HepG2 (cell line): ENCODE measurements around the gene KIRREL2. TPM values are rescaled to one million over a fixed set of nuclear protein-coding genes. Genes with fewer than 3 reads are reported as not detected.

Experiments
- ATAC-seq: fragments of 200-7000 bp; cut with Tn5 transposase; 3 replicates; pipeline ENCODE4 v1.9.1; 2020; ENCODE audit warnings: mild to moderate bottlenecking, moderate library complexity
- BruUV-seq: library from RNA; stranded (reverse); fragments of 400-500 nt; replicated peaks from 2 replicates; lab custom pipeline; 2021; lab: Mats Ljungman, UMichigan
- CTCF ChIA-PET: fragments of 300-600 bp; formaldehyde crosslinking; extraction: SDS; loops from one replicate; lab custom pipeline; 2021; ENCODE audit warnings: low total read pairs, inconsistent platforms, low intra/inter-chr PET ratio; lab: Yijun Ruan, JAX
- POLR2A ChIA-PET: fragments of 350-600 bp; sonication (Branson Sonifier 250); formaldehyde crosslinking; loops from one replicate; lab custom pipeline; 2020; ENCODE audit warnings: antibody characterized with exemption, inconsistent platforms; lab: Yijun Ruan, JAX
- DNase-seq: peaks from one replicate; pipeline ENCODE4 v3.0.0-alpha.2; 2015; ENCODE audit warnings: low spot score
- FAIRE-seq: peaks from 3 replicates; lab custom pipeline; 2011; peaks lifted over from hg19 to GRCh38; lab: Jason Lieb, UNC
- H2AFZ ChIP-seq: one replicate; pipeline ENCODE4 v1.6.1; 2011; ENCODE audit warnings: low read length, inconsistent platforms
- H3K27ac ChIP-seq: fragments of 300-600 bp; 3 replicates; pipeline ENCODE4 v1.8.0; 2011; ENCODE audit warnings: mixed run types, mild to moderate bottlenecking, mixed read lengths, low read length, inconsistent platforms; ENCODE audit not compliant: insufficient read depth; ENCODE audit errors: extremely low read length
- H3K27me3 ChIP-seq, 2 experiments: fragments of 200-600 bp in 1 of 2; 2 replicates in 1 of 2; 3 replicates in 1 of 2; pipeline versions ENCODE4 v1.6.0 to v1.8.0; 2011; ENCODE audit warnings: low read length in 2 of 2, mild to moderate bottlenecking in 2 of 2, moderate library complexity in 2 of 2, inconsistent platforms in 1 of 2; ENCODE audit not compliant: insufficient read depth in 2 of 2, control insufficient read depth in 1 of 2
- H3K36me3 ChIP-seq, 2 experiments: fragments of 200-600 bp in 1 of 2; replicated peaks in 1 of 2; 2 replicates in 1 of 2; 3 replicates in 1 of 2; pipeline versions ENCODE4 v1.5.1 to v1.8.0; 2011; ENCODE audit warnings: low read length in 2 of 2, inconsistent platforms in 1 of 2; ENCODE audit not compliant: insufficient read depth in 2 of 2, control insufficient read depth in 1 of 2
- H3K4me1 ChIP-seq: 2 replicates; pipeline ENCODE4 v1.5.1; 2012; ENCODE audit warnings: low read length, inconsistent platforms; ENCODE audit not compliant: insufficient read depth
- H3K4me2 ChIP-seq: 2 replicates; pipeline ENCODE4 v1.6.0; 2011; ENCODE audit warnings: low read depth, low read length, inconsistent platforms
- H3K4me3 ChIP-seq, 3 experiments: fragments of 200-600 bp in 1 of 3; sonication (generic), shearing (Covaris generic) in 1 of 3; replicated peaks in 1 of 3; 2 replicates each; pipeline ENCODE4 v1.5.1; 2011 to 2016; ENCODE audit warnings: low read length in 3 of 3, inconsistent platforms in 2 of 3, low read depth in 2 of 3, mild to moderate bottlenecking in 2 of 3, control low read depth in 1 of 3, mixed read lengths in 1 of 3; ENCODE audit not compliant: insufficient read depth in 1 of 3
- H3K79me2 ChIP-seq: one replicate; pipeline ENCODE4 v1.6.1; 2011; ENCODE audit warnings: low read length, inconsistent platforms; ENCODE audit not compliant: insufficient read depth
- H3K9ac ChIP-seq: 2 replicates; pipeline ENCODE4 v1.6.0; 2011; ENCODE audit warnings: mild to moderate bottlenecking, low read depth, low read length, inconsistent platforms; ENCODE audit not compliant: insufficient read depth
- H3K9me3 ChIP-seq: 2 replicates; pipeline ENCODE4 v1.5.1; 2012; ENCODE audit warnings: mild to moderate bottlenecking, low read length
- H4K20me1 ChIP-seq: 2 replicates; pipeline ENCODE4 v1.6.0; 2011; ENCODE audit warnings: inconsistent platforms, mild to moderate bottlenecking, low read length, moderate library complexity; ENCODE audit not compliant: insufficient read depth
- ASH2L ChIP-seq: fragments of 300-600, 200-600 bp; sonication (generic); IDR thresholded peaks from 2 replicates; pipeline ENCODE4 v1.7.0; 2017; ENCODE audit warnings: low read depth, mild to moderate bottlenecking, moderate library complexity, mixed read lengths, low read length; ENCODE audit not compliant: insufficient read length
- GABPB1 ChIP-seq: IDR thresholded peaks from 2 replicates; pipeline ENCODE4 v1.6.1; 2016; ENCODE audit warnings: mild to moderate bottlenecking, missing genetic modification reagents, moderate library complexity, missing compliant biosample characterization
- HNRNPLL ChIP-seq: fragments of 200-400 bp; formaldehyde crosslinking; IDR thresholded peaks from 2 replicates; pipeline ENCODE4 v1.6.1; 2017; ENCODE audit warnings: mild to moderate bottlenecking, low read depth, low read length; ENCODE audit not compliant: poor library complexity, severe bottlenecking
- REL ChIP-seq: sonication (generic); formaldehyde crosslinking; conservative IDR thresholded peaks from 2 replicates; pipeline ENCODE4 v1.8.0; 2022; ENCODE audit warnings: mild to moderate bottlenecking, missing genetic modification reagents, moderate library complexity
- RFX1 ChIP-seq: fragments of 450-650 bp; IDR thresholded peaks from 2 replicates; pipeline ENCODE4 v1.6.1; 2017
- SAP130 ChIP-seq: IDR thresholded peaks from 2 replicates; pipeline ENCODE4 v1.6.1; 2016; ENCODE audit warnings: low read depth
- SP1 ChIP-seq, 2 experiments: fragments of 450-650 bp in 1 of 2; sonication (generic) in 1 of 2; formaldehyde crosslinking in 1 of 2; IDR thresholded peaks; 2 replicates each; pipeline versions ENCODE4 v1.4.0 to v1.6.1; 2016 to 2020; ENCODE audit warnings: missing genetic modification reagents in 1 of 2
- SP5 ChIP-seq: IDR thresholded peaks from 2 replicates; pipeline ENCODE4 v1.6.1; 2016; ENCODE audit warnings: low read depth, borderline replicate concordance
- ZBTB8A ChIP-seq: sonication (generic); formaldehyde crosslinking; IDR thresholded peaks from 2 replicates; pipeline ENCODE4 v1.4.0; 2020; ENCODE audit warnings: mild to moderate bottlenecking, low read depth, missing genetic modification reagents, borderline replicate concordance
- ZNF652 ChIP-seq: IDR thresholded peaks from 2 replicates; pipeline ENCODE4 v1.6.1; 2016; ENCODE audit warnings: low read depth, borderline replicate concordance
- ZNF780A ChIP-seq: sonication (generic); formaldehyde crosslinking; IDR thresholded peaks from 2 replicates; pipeline ENCODE4 v1.8.0; 2022; ENCODE audit warnings: mild to moderate bottlenecking, missing genetic modification reagents, moderate library complexity
- WGBS: methylation state at CpG from one replicate; pipeline ENCODE4 v1.1.6; 2017; ENCODE audit warnings: low lambda C conversion rate; 5-methylcytosine and 5-hydroxymethylcytosine counted together
- in situ Hi-C: cut with HindIII; loops from 2 replicates; pipeline ENCODE4 v1.10.0; 2017; ENCODE audit warnings: low pct_unique_long_range_greater_than_20kb; ENCODE audit not compliant: extremely low pct_ligation_motif_present
- intact Hi-C: fragments of 100-400 bp; cut with micrococcal nuclease; formaldehyde crosslinking; loops from one replicate; pipeline ENCODE4 v1.10.0; 2022; ENCODE audit not compliant: unreplicated experiment
- polyA plus RNA-seq, 8 experiments: library from polyadenylated mRNA; depleted of rRNA in 3 of 8; stranded (reverse) in 7 of 8; unstranded in 1 of 8; fragments of >200 nt; fragmentation: Illumina TruSeq in 4 of 8; extraction: Trizol in 4 of 8; gene quantifications; 2 replicates each; pipeline versions ENCODE4 v1.2.1 to v1.2.3, GENCODE V29; 2011 to 2016; ENCODE audit warnings: low read depth in 4 of 8, missing spikeins in 1 of 8, mixed read lengths in 1 of 8; ENCODE audit not compliant: insufficient read depth in 1 of 8
- total RNA-seq, 5 experiments: library from RNA; depleted of rRNA; stranded (reverse); fragments of >200 nt; fragmentation: Illumina TruSeq; extraction: Trizol; gene quantifications; 2 replicates each; pipeline ENCODE4 v1.2.3, GENCODE V29; 2016; ENCODE audit warnings: low read depth in 1 of 5
- TF ChIP-seq, protein P1 (sequence below): sonication (generic); formaldehyde crosslinking; IDR thresholded peaks from 2 replicates; pipeline ENCODE4 v1.4.0; 2020; ENCODE audit warnings: missing genetic modification reagents
- TF ChIP-seq, protein P2 (sequence below): IDR thresholded peaks from 2 replicates; pipeline ENCODE4 v1.4.0; 2020; ENCODE audit warnings: mild to moderate bottlenecking, missing genetic modification reagents
- TF ChIP-seq, protein P3 (sequence below): IDR thresholded peaks from 2 replicates; pipeline ENCODE4 v1.6.1; 2012; ENCODE audit warnings: inconsistent platforms

Gene KIRREL2
- total and polyA plus RNA-seq, 2 of the 13 experiments (the other 11 are each of a cell fraction or from before 2014, with no cell fraction given), result 0.18 to 2.4 TPM

DNA sequence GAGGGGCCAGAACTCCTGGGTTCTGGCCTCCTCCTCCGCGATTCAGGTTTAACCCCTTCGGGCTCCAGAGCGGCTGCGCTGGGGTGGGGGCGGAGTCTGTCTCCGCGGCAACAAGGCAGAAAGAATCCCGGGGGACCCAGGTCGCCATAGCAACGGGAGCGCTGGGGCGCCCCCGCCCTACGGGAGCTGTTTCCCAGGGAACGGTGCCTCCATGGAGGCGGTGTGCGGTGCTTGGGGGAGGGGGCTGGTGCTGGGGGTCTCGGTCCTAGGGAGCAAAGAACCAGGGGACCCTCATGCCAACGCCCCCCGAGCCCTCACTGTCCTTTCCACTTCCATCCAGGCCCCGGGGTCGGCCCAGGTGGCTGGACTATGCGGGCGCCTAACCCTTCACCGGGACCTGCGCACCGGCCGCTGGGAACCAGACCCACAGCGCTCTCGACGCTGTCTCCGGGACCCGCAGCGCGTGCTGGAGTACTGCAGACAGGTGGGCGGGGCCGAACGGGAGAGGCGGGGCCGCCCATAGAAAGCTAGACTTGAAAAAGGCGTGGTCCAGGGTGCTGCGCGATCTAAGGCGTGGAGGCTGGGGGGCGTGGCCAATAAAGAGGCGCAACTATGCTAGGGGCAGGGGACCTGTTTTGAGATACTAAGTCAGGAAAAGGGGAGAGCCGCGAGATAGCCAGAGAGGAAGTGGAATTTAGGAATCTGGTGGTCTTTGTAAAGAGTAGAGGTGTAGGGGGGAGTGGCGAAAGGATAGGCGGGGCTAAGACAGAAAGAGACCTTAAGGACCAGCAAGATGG lies 12.8 kb downstream of the KIRREL2 start:
- ATAC-seq (peak; percentile 45), FAIRE-seq (no peak), DNase-seq (peak; percentile 41)
- H3K9me3 ChIP-seq, result no peaks in the 10 kb centered on the region
- WGBS, result 13% methylated on average over 26 of the region's 51 CpGs
- ChIA-PET POLR2A (interaction anchor here (0.8 kb wide), 1 partner anchor 10 kb away, joined by 3 read pairs; no protein-coding TSS in a partner anchor), CTCF (no interaction called here)
- no peaks in the 10 kb centered on the region for H3K79me2 ChIP-seq
- H3K4me2 ChIP-seq, result peak overlapping the region; percentile 61; the same call in 1 of the 2 replicates
- no TSS peak for BruUV-seq
- no peaks in the 10 kb centered on the region; a peak in 2 of 5 replicates for H3K27me3 ChIP-seq
- in situ Hi-C loops, result no loop called here
- peak overlapping the region in 1 of 3 experiments; percentile 52; a peak in 1 of 6 replicates for H3K4me3 ChIP-seq
- intact Hi-C loops, result no loop called here
- H3K4me1 ChIP-seq, result peaks cover 16% of the 10 kb centered on the region
- no peaks in the 10 kb centered on the region for H4K20me1 ChIP-seq
- H3K36me3 ChIP-seq, result no peaks in the 10 kb centered on the region
- H3K27ac ChIP-seq, result no peak overlapping the region
- H2AFZ ChIP-seq, result no peak overlapping the region
- H3K9ac ChIP-seq, result no peak overlapping the region
- TF ChIP-seq ZNF652 (CRISPR knock-in tag) (0 out of 2 replicates have a peak, but pooled peaks have one; percentile 40), ASH2L (no peak), SP1 (IDR thresholded peaks at IDR 0.05) (no peak), SP1 (CRISPR knock-in tag; IDR thresholded peaks at IDR 0.05) (peak; percentile 60), REL (CRISPR knock-in tag) (no peak), ZBTB8A (no peak), ZNF780A (no peak), GABPB1 (peak; percentile 29; the same call in 1 of the 2 replicates), RFX1 (peak; percentile 51), SP5 (CRISPR knock-in tag) (0 out of 2 replicates have a peak, but pooled peaks have one; percentile 13), HNRNPLL (peak; percentile 98), SAP130 (CRISPR knock-in tag) (peak; percentile 35; the same call in 1 of the 2 replicates)
- TF ChIP-seq, protein P1, sequence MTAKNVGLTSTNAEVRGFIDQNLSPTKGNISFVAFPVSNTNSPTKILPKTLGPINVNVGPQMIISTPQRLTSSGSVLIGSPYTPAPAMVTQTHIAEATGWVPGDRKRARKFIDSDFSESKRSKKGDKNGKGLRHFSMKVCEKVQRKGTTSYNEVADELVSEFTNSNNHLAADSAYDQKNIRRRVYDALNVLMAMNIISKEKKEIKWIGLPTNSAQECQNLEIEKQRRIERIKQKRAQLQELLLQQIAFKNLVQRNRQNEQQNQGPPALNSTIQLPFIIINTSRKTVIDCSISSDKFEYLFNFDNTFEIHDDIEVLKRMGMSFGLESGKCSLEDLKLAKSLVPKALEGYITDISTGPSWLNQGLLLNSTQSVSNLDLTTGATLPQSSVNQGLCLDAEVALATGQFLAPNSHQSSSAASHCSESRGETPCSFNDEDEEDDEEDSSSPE (CRISPR knock-in tag), result no peak
- TF ChIP-seq, protein P2, sequence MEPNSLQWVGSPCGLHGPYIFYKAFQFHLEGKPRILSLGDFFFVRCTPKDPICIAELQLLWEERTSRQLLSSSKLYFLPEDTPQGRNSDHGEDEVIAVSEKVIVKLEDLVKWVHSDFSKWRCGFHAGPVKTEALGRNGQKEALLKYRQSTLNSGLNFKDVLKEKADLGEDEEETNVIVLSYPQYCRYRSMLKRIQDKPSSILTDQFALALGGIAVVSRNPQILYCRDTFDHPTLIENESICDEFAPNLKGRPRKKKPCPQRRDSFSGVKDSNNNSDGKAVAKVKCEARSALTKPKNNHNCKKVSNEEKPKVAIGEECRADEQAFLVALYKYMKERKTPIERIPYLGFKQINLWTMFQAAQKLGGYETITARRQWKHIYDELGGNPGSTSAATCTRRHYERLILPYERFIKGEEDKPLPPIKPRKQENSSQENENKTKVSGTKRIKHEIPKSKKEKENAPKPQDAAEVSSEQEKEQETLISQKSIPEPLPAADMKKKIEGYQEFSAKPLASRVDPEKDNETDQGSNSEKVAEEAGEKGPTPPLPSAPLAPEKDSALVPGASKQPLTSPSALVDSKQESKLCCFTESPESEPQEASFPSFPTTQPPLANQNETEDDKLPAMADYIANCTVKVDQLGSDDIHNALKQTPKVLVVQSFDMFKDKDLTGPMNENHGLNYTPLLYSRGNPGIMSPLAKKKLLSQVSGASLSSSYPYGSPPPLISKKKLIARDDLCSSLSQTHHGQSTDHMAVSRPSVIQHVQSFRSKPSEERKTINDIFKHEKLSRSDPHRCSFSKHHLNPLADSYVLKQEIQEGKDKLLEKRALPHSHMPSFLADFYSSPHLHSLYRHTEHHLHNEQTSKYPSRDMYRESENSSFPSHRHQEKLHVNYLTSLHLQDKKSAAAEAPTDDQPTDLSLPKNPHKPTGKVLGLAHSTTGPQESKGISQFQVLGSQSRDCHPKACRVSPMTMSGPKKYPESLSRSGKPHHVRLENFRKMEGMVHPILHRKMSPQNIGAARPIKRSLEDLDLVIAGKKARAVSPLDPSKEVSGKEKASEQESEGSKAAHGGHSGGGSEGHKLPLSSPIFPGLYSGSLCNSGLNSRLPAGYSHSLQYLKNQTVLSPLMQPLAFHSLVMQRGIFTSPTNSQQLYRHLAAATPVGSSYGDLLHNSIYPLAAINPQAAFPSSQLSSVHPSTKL (CRISPR knock-in tag), result no peak
- TF ChIP-seq, protein P3, sequence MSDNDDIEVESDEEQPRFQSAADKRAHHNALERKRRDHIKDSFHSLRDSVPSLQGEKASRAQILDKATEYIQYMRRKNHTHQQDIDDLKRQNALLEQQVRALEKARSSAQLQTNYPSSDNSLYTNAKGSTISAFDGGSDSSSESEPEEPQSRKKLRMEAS, result peak; percentile 52; the same call in 1 of the 2 replicates
